Colonic mucosa (tissue), 4 donors: Measurements from ENCODE around the gene SINHCAF. TPM values are rescaled to one million over a fixed set of nuclear protein-coding genes. Genes with fewer than 3 reads are reported as not detected.

ENCODE experiments used
- DNase-seq: peaks from one replicate; pipeline ENCODE4 v3.0.0-alpha.2; 2020
- H3K27ac ChIP-seq: fragments of 200-600 bp; one replicate; pipeline ENCODE4 v1.8.0; 2021
- H3K27me3 ChIP-seq: fragments of 200-600 bp; one replicate; pipeline ENCODE4 v1.8.0; 2021
- H3K36me3 ChIP-seq: fragments of 200-600 bp; one replicate; pipeline ENCODE4 v1.8.0; 2021
- H3K4me1 ChIP-seq: fragments of 200-600 bp; one replicate; pipeline ENCODE4 v1.8.0; 2021; ENCODE audit warnings: mild to moderate bottlenecking
- H3K4me3 ChIP-seq: fragments of 200-600 bp; one replicate; pipeline ENCODE4 v1.8.0; 2021
- H3K9ac ChIP-seq, 2 donors: one replicate each; pipeline ENCODE4 v1.7.0; 2013; ENCODE audit warnings: control low read depth in 2 of 2, low read depth in 2 of 2, low read length in 2 of 2
- H3K9me3 ChIP-seq: fragments of 200-600 bp; one replicate; pipeline ENCODE4 v1.8.0; 2021
- CTCF ChIP-seq: fragments of 200-600 bp; IDR thresholded peaks from one replicate; pipeline ENCODE4 v1.8.0; 2022; ENCODE audit warnings: antibody characterized with exemption, mild to moderate bottlenecking
- intact Hi-C: fragments of 100-400 bp; cut with DNase I; formaldehyde crosslinking; loops from one replicate; pipeline ENCODE4 v1.14.1; 2022
- total RNA-seq, 2 donors: library from RNA; stranded (reverse); fragmentation: NEBNext Ultra II Directional in 1 of 2; extraction: Animal tissue kit (Norgen Biotek cat#: 25700) in 1 of 2; gene quantifications; one replicate each; pipeline ENCODE4 v1.2.1, GENCODE V29; 2021
- donor health status: healthy.
- donor health status: DM: no; HTN: no; CAD: no.
- donor health status: DM: no; HTN: no; CAD: no.

SINHCAF gene
- total RNA-seq, 2 donors from 2014 or later: 58.9 to 107 TPM

GRCh38 chr12:31300783-31301182 is 25.2 kb downstream of the SINHCAF start:
- intact Hi-C loops: no loop called here
- no peaks in the 10 kb centered on the region for H3K9me3 ChIP-seq
- DNase-seq: no peak
- H3K27ac ChIP-seq: no peak overlapping the region
- H3K27me3 ChIP-seq: no peaks in the 10 kb centered on the region
- no peaks in the 10 kb centered on the region for H3K4me1 ChIP-seq
- no peaks in the 10 kb centered on the region for H3K36me3 ChIP-seq
- no peak overlapping the region for H3K4me3 ChIP-seq
- no peak overlapping the region for H3K9ac ChIP-seq
- no peak for TF ChIP-seq CTCF

- H3K9ac ChIP-seq: no peak overlapping the region
- no peaks in the 10 kb centered on the region for H3K36me3 ChIP-seq
- no peak for DNase-seq
- no peak overlapping the region for H3K27ac ChIP-seq
- intact Hi-C loops: no loop called here
- no peaks in the 10 kb centered on the region for H3K4me1 ChIP-seq
- H3K27me3 ChIP-seq: no peaks in the 10 kb centered on the region
- H3K9me3 ChIP-seq: no peaks in the 10 kb centered on the region
- no peak overlapping the region for H3K4me3 ChIP-seq
- TF ChIP-seq CTCF: no peak
These were observed 25.6 kb downstream of the SINHCAF start for GRCh38 chr12:31300341-31300740.

GRCh38 chr12:31298922-31299321 is 27.0 kb downstream of the SINHCAF start:
- no peak overlapping the region for H3K4me3 ChIP-seq
- no peaks in the 10 kb centered on the region for H3K36me3 ChIP-seq
- H3K9me3 ChIP-seq: no peaks in the 10 kb centered on the region
- no peak for TF ChIP-seq CTCF
- DNase-seq: no peak
- no peak overlapping the region for H3K9ac ChIP-seq
- H3K27ac ChIP-seq: no peak overlapping the region
- H3K4me1 ChIP-seq: no peaks in the 10 kb centered on the region
- no peaks in the 10 kb centered on the region for H3K27me3 ChIP-seq
- intact Hi-C loops: no loop called here

- Histone ChIP-seq H3K4me1 (no peaks in the 10 kb centered on the region), H3K36me3 (no peaks in the 10 kb centered on the region), H3K9ac (no peak overlapping the region), H3K4me3 (no peak overlapping the region), H3K9me3 (no peaks in the 10 kb centered on the region), H3K27me3 (no peaks in the 10 kb centered on the region), H3K27ac (no peak overlapping the region)
- intact Hi-C loops: no loop called here
- no peak for TF ChIP-seq CTCF
- no peak for DNase-seq
These were observed 27.4 kb downstream of the SINHCAF start for GRCh38 chr12:31298515-31298910.

- intact Hi-C loops: no loop called here
These were observed 28.1 kb downstream of the SINHCAF start for GRCh38 chr12:31297572-31298514.

More at GRCh38 chr12:31297572-31298514, 28.1 kb downstream of the SINHCAF start:
- H3K27ac ChIP-seq: no peak overlapping the region
- no peaks in the 10 kb centered on the region for H3K4me1 ChIP-seq
- TF ChIP-seq CTCF: no peak
- no peak overlapping the region for H3K9ac ChIP-seq
- H3K36me3 ChIP-seq: no peaks in the 10 kb centered on the region
- no peaks in the 10 kb centered on the region for H3K27me3 ChIP-seq
- no peaks in the 10 kb centered on the region for H3K9me3 ChIP-seq
- no peak overlapping the region for H3K4me3 ChIP-seq
- DNase-seq: no peak
